H1 (cell line): Measurements from ENCODE around the gene RNASET2. TPM values are rescaled to one million over a fixed set of nuclear protein-coding genes. Genes with fewer than 3 reads are reported as not detected.

ENCODE experiments used
- CTCF ChIA-PET: fragments of 300-600 bp; sonication (Branson Sonifier 250); formaldehyde crosslinking; loops from one replicate; lab custom pipeline; 2021; ENCODE audit not compliant: partially characterized antibody; lab: Charles Lee
- POLR2A ChIA-PET: fragments of 300-600 bp; sonication (Branson Sonifier 250); formaldehyde crosslinking; loops from one replicate; lab custom pipeline; 2021; ENCODE audit warnings: inconsistent platforms; ENCODE audit not compliant: partially characterized antibody; lab: Charles Lee
- DNase-seq, 2 experiments: peaks; one replicate each; pipeline versions ENCODE4 v3.0.0 to v3.0.0-alpha.2; 2010 to 2022; ENCODE audit warnings: low spot score in 2 of 2, low read depth in 1 of 2, mixed read lengths in 1 of 2
- FAIRE-seq: peaks from 2 replicates; lab custom pipeline; 2011; peaks lifted over from hg19 to GRCh38; lab: Jason Lieb, UNC
- H2AFZ ChIP-seq: 2 replicates; pipeline ENCODE4 v1.8.1; 2012; ENCODE audit warnings: low read length, inconsistent platforms
- H2AK5ac ChIP-seq: 2 replicates; pipeline ENCODE4 v1.6.1; 2013; ENCODE audit warnings: low read depth, low read length
- H2BK120ac ChIP-seq: replicated peaks from 2 replicates; pipeline ENCODE3; 2013; ENCODE audit warnings: low read depth, low read length, inconsistent platforms
- H2BK12ac ChIP-seq: 2 replicates; pipeline ENCODE4 v1.6.1; 2013; ENCODE audit warnings: low read depth, low read length
- H2BK15ac ChIP-seq: 2 replicates; pipeline ENCODE4 v1.6.1; 2013; ENCODE audit warnings: low read length
- H2BK20ac ChIP-seq: 2 replicates; pipeline ENCODE4 v1.6.1; 2013; ENCODE audit warnings: low read length
- H2BK5ac ChIP-seq: 2 replicates; pipeline ENCODE4 v1.6.1; 2013; ENCODE audit warnings: low read depth, low read length
- H3K14ac ChIP-seq: 2 replicates; pipeline ENCODE4 v1.6.1; 2013; ENCODE audit warnings: inconsistent platforms; ENCODE audit not compliant: insufficient read length
- H3K18ac ChIP-seq: 2 replicates; pipeline ENCODE4 v1.6.1; 2013; ENCODE audit warnings: low read length; ENCODE audit errors: extremely low read depth
- H3K23ac ChIP-seq: 2 replicates; pipeline ENCODE4 v1.6.1; 2013; ENCODE audit warnings: inconsistent platforms; ENCODE audit not compliant: insufficient read length
- H3K23me2 ChIP-seq: 2 replicates; pipeline ENCODE4 v1.6.1; 2013; ENCODE audit warnings: low read depth, low read length
- H3K27ac ChIP-seq: 2 replicates; pipeline ENCODE4 v1.6.1; 2011; ENCODE audit warnings: low read depth, low read length, inconsistent platforms
- H3K27me3 ChIP-seq, 4 experiments: replicated peaks in 1 of 4; 1 replicate in 1 of 4; 2 replicates in 3 of 4; pipeline versions ENCODE4 v1.6.1 to v1.8.1; 2011 to 2013; ENCODE audit warnings: low read length in 3 of 4, mild to moderate bottlenecking in 3 of 4, inconsistent platforms in 2 of 4, mixed read lengths in 2 of 4, moderate library complexity in 1 of 4; ENCODE audit not compliant: control insufficient read depth in 3 of 4, insufficient read depth in 3 of 4; ENCODE audit errors: extremely low read depth in 1 of 4
- H3K36me3 ChIP-seq, 4 experiments: 2 replicates each; pipeline versions ENCODE4 v1.6.1 to v1.8.1; 2011 to 2013; ENCODE audit warnings: mild to moderate bottlenecking in 4 of 4, low read length in 3 of 4, moderate library complexity in 2 of 4, control low read depth in 1 of 4, inconsistent platforms in 1 of 4; ENCODE audit not compliant: insufficient read depth in 4 of 4, control insufficient read depth in 2 of 4
- H3K4ac ChIP-seq: replicated peaks from 2 replicates; pipeline ENCODE3; 2013; ENCODE audit warnings: low read length, low read depth, mixed read lengths, inconsistent platforms; ENCODE audit not compliant: insufficient read length
- H3K4me1 ChIP-seq, 4 experiments: replicated peaks in 1 of 4; 1 replicate in 1 of 4; 2 replicates in 3 of 4; pipeline versions ENCODE4 v1.6.1 to v1.8.1; 2011 to 2013; ENCODE audit warnings: low read length in 3 of 4, inconsistent platforms in 2 of 4, mixed read lengths in 1 of 4; ENCODE audit not compliant: insufficient read depth in 4 of 4, control insufficient read depth in 3 of 4
- H3K4me2 ChIP-seq, 2 experiments: 2 replicates each; pipeline versions ENCODE4 v1.6.1 to v1.8.1; 2011 to 2013; ENCODE audit warnings: low read depth in 2 of 2, low read length in 2 of 2, control low read depth in 1 of 2, inconsistent platforms in 1 of 2, mild to moderate bottlenecking in 1 of 2; ENCODE audit not compliant: insufficient read depth in 1 of 2
- H3K4me3 ChIP-seq, 4 experiments: fragments of 200-600, 300-600 bp in 1 of 4; sonication (generic), shearing (Covaris generic), sonication (Bioruptor Twin) in 1 of 4; 2 replicates each; pipeline versions ENCODE4 v1.5.1 to v1.8.1; 2011 to 2016; ENCODE audit warnings: low read length in 4 of 4, low read depth in 3 of 4, control low read depth in 2 of 4, inconsistent platforms in 2 of 4, mild to moderate bottlenecking in 2 of 4, mixed read lengths in 1 of 4, moderate library complexity in 1 of 4; ENCODE audit not compliant: insufficient read depth in 2 of 4; ENCODE audit errors: extremely low read depth in 1 of 4
- H3K56ac ChIP-seq: replicated peaks from 2 replicates; pipeline ENCODE3; 2013; ENCODE audit warnings: low read depth, mild to moderate bottlenecking, mixed read lengths, low read length, inconsistent platforms; ENCODE audit not compliant: insufficient read length
- H3K79me1 ChIP-seq: 2 replicates; pipeline ENCODE4 v1.6.1; 2013; ENCODE audit warnings: low read depth, low read length, control low read depth
- H3K79me2 ChIP-seq, 2 experiments: 2 replicates each; pipeline versions ENCODE4 v1.6.1 to v1.8.1; 2012 to 2013; ENCODE audit warnings: low read length in 2 of 2, mild to moderate bottlenecking in 2 of 2, inconsistent platforms in 1 of 2; ENCODE audit not compliant: insufficient read depth in 2 of 2, control insufficient read depth in 1 of 2
- H3K9ac ChIP-seq, 4 experiments: replicated peaks in 1 of 4; 1 replicate in 1 of 4; 2 replicates in 3 of 4; pipeline versions ENCODE4 v1.6.1 to v1.8.1; 2011 to 2013; ENCODE audit warnings: low read depth in 3 of 4, low read length in 3 of 4, control low read depth in 2 of 4, mild to moderate bottlenecking in 2 of 4, moderate library complexity in 2 of 4, inconsistent platforms in 1 of 4; ENCODE audit errors: extremely low read depth in 1 of 4
- H3K9me3 ChIP-seq, 2 experiments: 2 replicates each; pipeline versions ENCODE4 v1.6.1 to v1.8.1; 2012 to 2013; ENCODE audit warnings: mild to moderate bottlenecking in 2 of 2, moderate library complexity in 2 of 2, control low read depth in 1 of 2, inconsistent platforms in 1 of 2, low read depth in 1 of 2, low read length in 1 of 2, mixed read lengths in 1 of 2; ENCODE audit not compliant: insufficient read depth in 2 of 2
- H4K20me1 ChIP-seq, 2 experiments: replicated peaks in 1 of 2; 2 replicates each; pipeline versions ENCODE3 to v1.8.1; 2011 to 2013; ENCODE audit warnings: inconsistent platforms in 2 of 2, low read length in 2 of 2, mild to moderate bottlenecking in 1 of 2; ENCODE audit not compliant: insufficient read depth in 2 of 2, control insufficient read depth in 1 of 2
- H4K5ac ChIP-seq: 2 replicates; pipeline ENCODE4 v1.6.1; 2013; ENCODE audit warnings: low read length, low read depth, mixed read lengths, inconsistent platforms; ENCODE audit not compliant: insufficient read length
- H4K8ac ChIP-seq: 2 replicates; pipeline ENCODE4 v1.8.0; 2013; ENCODE audit warnings: mild to moderate bottlenecking, moderate library complexity, low read length, inconsistent platforms; ENCODE audit not compliant: insufficient read depth; ENCODE audit errors: extremely low read depth
- H4K91ac ChIP-seq: replicated peaks from 2 replicates; pipeline ENCODE3; 2013; ENCODE audit warnings: low read length, mixed read lengths, inconsistent platforms; ENCODE audit not compliant: insufficient read length
- ASH2L ChIP-seq: fragments of 200-600, 300-600 bp; sonication (generic); IDR thresholded peaks from one replicate; pipeline ENCODE4 v1.7.1; 2017; ENCODE audit warnings: low read length
- BACH1 ChIP-seq: IDR thresholded peaks from 2 replicates; pipeline ENCODE4 v1.6.1; 2012; ENCODE audit warnings: low read length, improper control_type of control experiment
- CTBP2 ChIP-seq: IDR thresholded peaks from 2 replicates; pipeline ENCODE4 v1.7.0; 2011; ENCODE audit warnings: borderline replicate concordance, mild to moderate bottlenecking, moderate library complexity, mixed read lengths, low read length; ENCODE audit not compliant: insufficient read depth, insufficient read length
- GABPA ChIP-seq: IDR thresholded peaks from 2 replicates; pipeline ENCODE4 v1.6.1; 2011; ENCODE audit warnings: mild to moderate bottlenecking, low read length, moderate library complexity, borderline replicate concordance; ENCODE audit not compliant: insufficient read depth
- JUN ChIP-seq: IDR thresholded peaks from 2 replicates; pipeline ENCODE4 v1.6.1; 2011; ENCODE audit warnings: low read depth, mild to moderate bottlenecking, improper control_type of control experiment, low read length
- KDM4A ChIP-seq: IDR thresholded peaks from one replicate; pipeline ENCODE4 v1.7.1; 2012; ENCODE audit warnings: low read depth, mild to moderate bottlenecking, moderate library complexity, low read length, inconsistent platforms; ENCODE audit not compliant: severe bottlenecking
- POU5F1 ChIP-seq: IDR thresholded peaks from 2 replicates; pipeline ENCODE4 v1.6.1; 2011; ENCODE audit warnings: low read depth, mild to moderate bottlenecking, low read length, moderate library complexity
- SIX5 ChIP-seq: IDR thresholded peaks from 2 replicates; pipeline ENCODE4 v1.6.1; 2011; ENCODE audit warnings: mild to moderate bottlenecking, low read depth, low read length
- SP4 ChIP-seq: IDR thresholded peaks from 2 replicates; pipeline ENCODE4 v1.6.1; 2012; ENCODE audit warnings: low read length, inconsistent platforms
- WGBS, 2 experiments: shearing (Covaris generic) in 1 of 2; methylation state at CpG; one replicate each; pipeline versions ENCODE4 v1.1.6 to v1.1.7; 2013 to 2015; ENCODE audit warnings: low lambda C conversion rate in 2 of 2, mixed read lengths in 2 of 2, inconsistent platforms in 1 of 2, low coverage in 1 of 2, missing lambda C conversion rate in 1 of 2; ENCODE audit not compliant: insufficient replicate concordance in 2 of 2, insufficient coverage in 1 of 2, insufficient read length in 1 of 2; ENCODE audit errors: extremely low coverage in 1 of 2, missing lambda C conversion rate in 1 of 2; 5-methylcytosine and 5-hydroxymethylcytosine counted together
- polyA plus RNA-seq, 7 experiments: library from polyadenylated mRNA; depleted of rRNA in 3 of 7; stranded (reverse) in 5 of 7; unstranded in 2 of 7; fragments of >200 nt in 5 of 7; fragments of 200-250 nt in 2 of 7; gene quantifications; 1 replicate in 5 of 7; 2 replicates in 1 of 7; 4 replicates in 1 of 7; pipeline versions ENCODE4 v1.2.1 to v1.2.3, GENCODE V29; 2011 to 2013; ENCODE audit warnings: missing spikeins in 2 of 7, mixed read lengths in 2 of 7
- total RNA-seq: library from RNA; stranded (reverse); fragmentation: NEBNext Ultra II Directional; extraction: Animal tissue kit (Norgen Biotek cat#: 25700); gene quantifications from 2 replicates; pipeline ENCODE4 v1.2.1, GENCODE V29; 2021

Gene RNASET2
- total and polyA plus RNA-seq, 2 of the 8 experiments (the other 6 are each of a cell fraction or from before 2014, with no cell fraction given): 15.7 to 22.9 TPM

DNA sequence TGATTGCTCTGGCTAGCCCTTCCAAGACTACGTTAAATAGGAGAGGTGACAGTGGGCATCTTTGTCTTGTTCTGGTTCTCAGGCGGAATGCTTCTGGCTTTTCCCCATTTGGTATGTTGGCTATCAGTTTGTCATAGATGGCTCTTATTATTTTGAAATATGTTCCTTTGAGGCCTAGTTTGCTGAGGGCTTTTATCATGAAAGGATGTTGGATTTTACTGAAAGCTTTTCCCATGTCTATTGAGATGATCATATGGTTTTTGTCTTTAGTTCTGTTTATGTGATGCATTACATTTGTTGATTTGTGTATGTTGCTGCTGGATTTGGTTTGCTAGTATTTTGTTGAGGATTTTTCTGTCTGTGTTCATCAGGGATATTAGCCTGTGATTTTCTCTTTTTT, 9.9 kb upstream of the RNASET2 start:
- H4K20me1 ChIP-seq: no peaks in the 10 kb centered on the region
- no peak overlapping the region for H2BK120ac ChIP-seq
- POLR2A ChIA-PET: interaction anchor here (1.3 kb wide), 1 partner anchor 8 kb away, joined by 4 read pairs; no protein-coding TSS in a partner anchor
- no peak overlapping the region for H2BK5ac ChIP-seq
- no peak overlapping the region for H3K23ac ChIP-seq
- H3K79me2 ChIP-seq: no peaks in the 10 kb centered on the region
- no peak overlapping the region for H2AK5ac ChIP-seq
- CTCF ChIA-PET: interaction anchor here (0.6 kb wide), 1 partner anchor 191 kb away, joined by 3 read pairs; no protein-coding TSS in a partner anchor
- TF ChIP-seq CTBP2 (no peak), GABPA (no peak), JUN (no peak), SP4 (no peak), BACH1 (no peak), SIX5 (no peak), KDM4A (no peak), POU5F1 (no peak), ASH2L (no peak)
- H3K36me3 ChIP-seq: peaks cover 0 to 4% (median 0%) of the 10 kb centered on the region in 4 experiments; a peak in 2 of 8 replicates
- H3K27me3 ChIP-seq: no peaks in the 10 kb centered on the region; a peak in 1 of 7 replicates
- H3K4ac ChIP-seq: no peak overlapping the region
- no peak overlapping the region for H4K8ac ChIP-seq
- no peak overlapping the region for H2AFZ ChIP-seq
- H4K91ac ChIP-seq: no peak overlapping the region
- WGBS, 2 experiments: 87% methylated on average over 2 of the region's 2 CpGs; no CpG with 5 or more reads in 1 of the 2 experiments
- no peak overlapping the region for H4K5ac ChIP-seq
- FAIRE-seq (no peak), DNase-seq (no peak)
- no peak overlapping the region for H3K9ac ChIP-seq
- H3K79me1 ChIP-seq: no peaks in the 10 kb centered on the region
- no peak overlapping the region for H2BK15ac ChIP-seq
- H3K4me2 ChIP-seq: no peak overlapping the region
- H3K9me3 ChIP-seq: peaks cover 20 to 29% of the 10 kb centered on the region in 2 experiments
- no peak overlapping the region for H3K27ac ChIP-seq
- no peak overlapping the region for H3K18ac ChIP-seq
- H3K56ac ChIP-seq: no peak overlapping the region
- H2BK12ac ChIP-seq: no peak overlapping the region
- no peak overlapping the region for H2BK20ac ChIP-seq
- no peaks in the 10 kb centered on the region for H3K23me2 ChIP-seq
- no peaks in the 10 kb centered on the region for H3K4me1 ChIP-seq
- no peak overlapping the region for H3K4me3 ChIP-seq
- no peak overlapping the region for H3K14ac ChIP-seq
